ENCODE results near the gene PVR. TPM values are rescaled to one million over a fixed set of nuclear protein-coding genes. Genes with fewer than 3 reads are reported as not detected.

The PVR gene
- total RNA-seq, 1 experiment from 2014 or later: 15.0 TPM

DNA sequence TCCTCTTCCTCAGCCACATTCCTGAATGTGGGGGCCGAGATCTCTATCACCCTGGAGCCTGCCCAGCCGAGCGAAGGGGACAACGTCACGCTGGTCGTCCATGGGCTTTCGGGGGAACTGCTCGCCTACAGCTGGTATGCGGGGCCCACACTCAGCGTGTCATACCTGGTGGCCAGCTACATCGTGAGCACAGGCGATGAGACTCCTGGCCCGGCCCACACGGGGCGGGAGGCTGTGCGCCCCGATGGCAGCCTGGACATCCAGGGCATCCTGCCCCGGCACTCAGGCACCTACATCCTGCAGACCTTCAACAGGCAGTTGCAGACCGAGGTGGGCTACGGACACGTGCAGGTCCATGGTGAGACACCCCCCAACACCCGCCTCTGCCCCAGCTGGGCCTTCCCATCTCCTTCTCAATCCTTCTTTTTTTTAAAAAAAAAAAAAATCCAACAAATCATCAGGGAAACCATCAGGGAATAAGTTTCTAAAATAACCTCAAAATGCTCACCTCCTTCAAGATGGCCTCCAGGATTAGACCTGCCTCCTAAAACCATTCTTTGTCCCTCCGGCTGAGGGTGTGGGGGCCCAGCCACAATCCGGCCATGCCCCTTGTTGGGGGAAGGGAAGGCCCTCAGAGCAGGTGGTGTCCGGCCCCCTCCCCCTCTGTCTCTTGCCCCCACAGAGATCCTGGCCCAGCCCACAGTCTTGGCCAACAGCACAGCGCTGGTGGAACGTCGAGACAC, 59.8 kb downstream of the PVR start:
- no peak overlapping the region for H3K27ac Mint-ChIP-seq
- TF ChIP-seq ZNF416 (CRISPR knock-in tag; IDR thresholded peaks at IDR 0.05) (no peak), ERG (CRISPR knock-in tag; IDR thresholded peaks at IDR 0.05) (no peak), E2F4 (CRISPR knock-in tag; IDR thresholded peaks at IDR 0.05; ENCODE audit: borderline replicate concordance, low read depth) (no peak), MAX (CRISPR knock-in tag; IDR thresholded peaks at IDR 0.05) (no peak), ETV6 (CRISPR knock-in tag; IDR thresholded peaks at IDR 0.05) (no peak), ZNF317 (CRISPR knock-in tag; IDR thresholded peaks at IDR 0.05; ENCODE audit: borderline replicate concordance, low read depth) (no peak), NR1H2 (CRISPR knock-in tag; IDR thresholded peaks at IDR 0.05) (no peak)
- TF ChIP-seq, protein P1, sequence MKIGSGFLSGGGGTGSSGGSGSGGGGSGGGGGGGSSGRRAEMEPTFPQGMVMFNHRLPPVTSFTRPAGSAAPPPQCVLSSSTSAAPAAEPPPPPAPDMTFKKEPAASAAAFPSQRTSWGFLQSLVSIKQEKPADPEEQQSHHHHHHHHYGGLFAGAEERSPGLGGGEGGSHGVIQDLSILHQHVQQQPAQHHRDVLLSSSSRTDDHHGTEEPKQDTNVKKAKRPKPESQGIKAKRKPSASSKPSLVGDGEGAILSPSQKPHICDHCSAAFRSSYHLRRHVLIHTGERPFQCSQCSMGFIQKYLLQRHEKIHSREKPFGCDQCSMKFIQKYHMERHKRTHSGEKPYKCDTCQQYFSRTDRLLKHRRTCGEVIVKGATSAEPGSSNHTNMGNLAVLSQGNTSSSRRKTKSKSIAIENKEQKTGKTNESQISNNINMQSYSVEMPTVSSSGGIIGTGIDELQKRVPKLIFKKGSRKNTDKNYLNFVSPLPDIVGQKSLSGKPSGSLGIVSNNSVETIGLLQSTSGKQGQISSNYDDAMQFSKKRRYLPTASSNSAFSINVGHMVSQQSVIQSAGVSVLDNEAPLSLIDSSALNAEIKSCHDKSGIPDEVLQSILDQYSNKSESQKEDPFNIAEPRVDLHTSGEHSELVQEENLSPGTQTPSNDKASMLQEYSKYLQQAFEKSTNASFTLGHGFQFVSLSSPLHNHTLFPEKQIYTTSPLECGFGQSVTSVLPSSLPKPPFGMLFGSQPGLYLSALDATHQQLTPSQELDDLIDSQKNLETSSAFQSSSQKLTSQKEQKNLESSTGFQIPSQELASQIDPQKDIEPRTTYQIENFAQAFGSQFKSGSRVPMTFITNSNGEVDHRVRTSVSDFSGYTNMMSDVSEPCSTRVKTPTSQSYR (CRISPR knock-in tag; IDR thresholded peaks at IDR 0.05): no peak
- no peak overlapping the region for H3K4me3 Mint-ChIP-seq
- ATAC-seq: no peak
- no peaks in the 10 kb centered on the region; the same call in 1 of the 2 replicates for H3K27me3 Mint-ChIP-seq (ENCODE audit: low read depth)
- POLR2A ChIA-PET: interaction anchor here (0.6 kb wide), 1 partner anchor 48 kb away, joined by 6 read pairs; no protein-coding TSS in a partner anchor
- no peaks in the 10 kb centered on the region for H3K9me3 Mint-ChIP-seq
- CTCF ChIA-PET: interaction anchor here (1.3 to 2.5 kb wide), 4 partner anchors 14 to 143 kb away, joined by 3 to 9 read pairs (median 7); partner anchors contain the start of gene NECTIN2
- H3K36me3 Mint-ChIP-seq: no peaks in the 10 kb centered on the region
- H3K4me1 Mint-ChIP-seq: no peaks in the 10 kb centered on the region; the same call in 1 of the 2 replicates
- no peak for DNase-seq (ENCODE audit: low spot score)

- Mint-ChIP-seq H3K36me3 (no peaks in the 10 kb centered on the region), H3K9me3 (no peaks in the 10 kb centered on the region), H3K27ac (no peak overlapping the region), H3K27me3 (ENCODE audit: low read depth) (no peaks in the 10 kb centered on the region; the same call in 1 of the 2 replicates), H3K4me3 (no peak overlapping the region), H3K4me1 (no peaks in the 10 kb centered on the region; the same call in 1 of the 2 replicates)
- POLR2A ChIA-PET: no interaction called here
- ATAC-seq (no peak), DNase-seq (ENCODE audit: low spot score) (no peak)
- TF ChIP-seq E2F5 (CRISPR knock-in tag; IDR thresholded peaks at IDR 0.05): no peak
- TF ChIP-seq ZNF416 (CRISPR knock-in tag; IDR thresholded peaks at IDR 0.05): no peak
- TF ChIP-seq SOX15 (CRISPR knock-in tag; IDR thresholded peaks at IDR 0.05): no peak
- no peak for TF ChIP-seq ZNF263 (CRISPR knock-in tag; IDR thresholded peaks at IDR 0.05; ENCODE audit: low read depth)
- TF ChIP-seq, protein P2, sequence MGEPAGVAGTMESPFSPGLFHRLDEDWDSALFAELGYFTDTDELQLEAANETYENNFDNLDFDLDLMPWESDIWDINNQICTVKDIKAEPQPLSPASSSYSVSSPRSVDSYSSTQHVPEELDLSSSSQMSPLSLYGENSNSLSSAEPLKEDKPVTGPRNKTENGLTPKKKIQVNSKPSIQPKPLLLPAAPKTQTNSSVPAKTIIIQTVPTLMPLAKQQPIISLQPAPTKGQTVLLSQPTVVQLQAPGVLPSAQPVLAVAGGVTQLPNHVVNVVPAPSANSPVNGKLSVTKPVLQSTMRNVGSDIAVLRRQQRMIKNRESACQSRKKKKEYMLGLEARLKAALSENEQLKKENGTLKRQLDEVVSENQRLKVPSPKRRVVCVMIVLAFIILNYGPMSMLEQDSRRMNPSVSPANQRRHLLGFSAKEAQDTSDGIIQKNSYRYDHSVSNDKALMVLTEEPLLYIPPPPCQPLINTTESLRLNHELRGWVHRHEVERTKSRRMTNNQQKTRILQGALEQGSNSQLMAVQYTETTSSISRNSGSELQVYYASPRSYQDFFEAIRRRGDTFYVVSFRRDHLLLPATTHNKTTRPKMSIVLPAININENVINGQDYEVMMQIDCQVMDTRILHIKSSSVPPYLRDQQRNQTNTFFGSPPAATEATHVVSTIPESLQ (CRISPR knock-in tag; IDR thresholded peaks at IDR 0.05): no peak
- CTCF ChIA-PET: interaction anchor here (2.8 kb wide), 1 partner anchor 66 kb away, joined by 10 read pairs; no protein-coding TSS in a partner anchor
Observed at GRCh38 chr19:44704982-44705381, 61.3 kb downstream of the PVR start.
